A673 (cell line): ENCODE results near the gene TBC1D24. TPM values are rescaled to one million over a fixed set of nuclear protein-coding genes. Genes with fewer than 3 reads are reported as not detected.

Experiments
- BruUV-seq: library from RNA; stranded (reverse); fragments of 400-500 nt; replicated peaks from 2 replicates; lab custom pipeline; 2021; lab: Mats Ljungman, UMichigan
- CTCF ChIA-PET: fragments of 300-600 bp; sonication (Branson Sonifier 250); formaldehyde crosslinking; loops from one replicate; lab custom pipeline; 2022; ENCODE audit warnings: antibody characterized with exemption; lab: Charles Lee
- POLR2A ChIA-PET: fragments of 300-600 bp; sonication (Branson Sonifier 250); formaldehyde crosslinking; loops from one replicate; lab custom pipeline; 2022; ENCODE audit warnings: antibody characterized with exemption; ENCODE audit not compliant: low non-redundant PET; lab: Charles Lee
- DNase-seq: peaks from one replicate; pipeline ENCODE4 v3.0.0-alpha.2; 2015; ENCODE audit warnings: low spot score
- H3K27ac ChIP-seq: fragments of 200-600 bp; sonication (generic); 2 replicates; pipeline ENCODE4 v1.5.1; 2016; ENCODE audit warnings: mixed run types, low read depth, mild to moderate bottlenecking, mixed read lengths, antibody characterized with exemption, low read length; ENCODE audit not compliant: poor library complexity, severe bottlenecking
- H3K27me3 ChIP-seq: fragments of 200-600 bp; sonication (generic); replicated peaks from 2 replicates; pipeline ENCODE4 v1.6.1; 2017; ENCODE audit warnings: mixed run types, low read depth, mild to moderate bottlenecking, mixed read lengths, antibody characterized with exemption, low read length; ENCODE audit not compliant: insufficient read depth, poor library complexity
- H3K36me3 ChIP-seq: fragments of 200-600 bp; sonication (generic); 2 replicates; pipeline ENCODE4 v1.6.1; 2016; ENCODE audit warnings: mixed run types, mild to moderate bottlenecking, mixed read lengths, antibody characterized with exemption, low read length; ENCODE audit not compliant: insufficient read depth, poor library complexity, severe bottlenecking
- H3K4me1 ChIP-seq: fragments of 200-600 bp; sonication (generic); 2 replicates; pipeline ENCODE4 v1.6.1; 2017; ENCODE audit warnings: mixed run types, mild to moderate bottlenecking, mixed read lengths, antibody characterized with exemption, low read length; ENCODE audit not compliant: insufficient read depth, poor library complexity, severe bottlenecking
- H3K4me3 ChIP-seq: fragments of 200-600 bp; sonication (generic); 2 replicates; pipeline ENCODE4 v1.5.1; 2016; ENCODE audit warnings: low read depth, mixed run types, mild to moderate bottlenecking, mixed read lengths, low read length; ENCODE audit not compliant: poor library complexity, severe bottlenecking
- H3K9me3 ChIP-seq: fragments of 200-600 bp; sonication (generic); 2 replicates; pipeline ENCODE4 v1.6.1; 2016; ENCODE audit warnings: mixed run types, low read depth, mild to moderate bottlenecking, mixed read lengths, antibody characterized with exemption, low read length; ENCODE audit not compliant: poor library complexity, severe bottlenecking
- EZH2 ChIP-seq: fragments of 200-600 bp; sonication (generic); IDR thresholded peaks from 2 replicates; pipeline ENCODE4 v1.6.1; 2017; ENCODE audit warnings: borderline replicate concordance, low read depth, mild to moderate bottlenecking, mixed read lengths, antibody characterized with exemption, low read length; ENCODE audit not compliant: poor library complexity, severe bottlenecking
- intact Hi-C: fragments of 100-400 bp; cut with micrococcal nuclease; formaldehyde crosslinking; loops from one replicate; pipeline ENCODE4 v1.10.0; 2022; ENCODE audit not compliant: unreplicated experiment
- total RNA-seq: library from RNA; stranded (reverse); gene quantifications from 2 replicates; pipeline ENCODE4 v1.2.3, GENCODE V29; 2021
- TF ChIP-seq, protein P1 (sequence below): fragments of 300-800, 200-600 bp; sonication (generic); conservative IDR thresholded peaks from 2 replicates; pipeline ENCODE4 v1.5.1; 2017; ENCODE audit warnings: low read depth, mild to moderate bottlenecking, antibody characterized with exemption, low read length, moderate library complexity, mixed read lengths

TBC1D24 gene
- total RNA-seq, 1 experiment from 2014 or later: 24.2 TPM

DNA sequence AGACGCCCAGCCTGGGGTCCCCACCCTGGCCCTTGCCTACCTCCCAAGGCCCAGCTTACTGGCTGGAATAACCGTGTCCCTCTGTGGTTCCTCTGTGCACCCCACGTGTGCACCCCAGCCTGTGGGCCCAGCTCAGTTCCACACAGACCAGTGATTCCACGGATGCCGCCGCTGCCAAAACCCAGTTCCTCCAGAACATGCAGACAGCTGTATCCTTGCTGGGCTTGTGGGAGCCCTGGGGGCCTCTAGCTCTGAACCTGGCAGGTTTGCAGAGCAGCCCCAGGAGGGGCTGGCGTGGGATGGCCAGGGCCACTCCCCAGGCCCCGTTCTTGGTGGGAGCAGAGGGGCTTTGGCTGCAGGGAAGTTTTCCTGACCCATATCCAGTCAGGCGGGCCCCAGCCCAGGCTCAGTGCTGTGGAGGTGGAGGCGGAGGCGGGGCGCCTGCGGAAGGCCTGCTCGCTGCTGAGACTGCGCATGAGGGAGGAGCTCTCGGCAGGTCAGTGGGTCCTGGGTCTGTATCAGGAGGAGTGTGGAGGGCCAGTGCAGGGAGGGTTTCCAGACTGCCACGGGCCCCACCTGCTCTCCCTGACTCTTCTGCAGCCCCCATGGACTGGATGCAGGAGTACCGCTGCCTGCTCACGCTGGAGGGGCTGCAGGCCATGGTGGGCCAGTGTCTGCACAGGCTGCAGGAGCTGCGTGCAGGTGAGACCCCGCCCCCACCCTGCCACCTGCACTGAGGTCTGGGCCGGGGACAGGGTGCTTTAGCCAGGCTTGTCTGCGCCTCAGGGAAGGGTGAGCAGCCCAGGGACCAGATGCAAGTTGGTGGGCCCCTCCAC, 12.7 kb upstream of the TBC1D24 start:
- H3K27me3 ChIP-seq: no peaks in the 10 kb centered on the region
- no peak overlapping the region for H3K27ac ChIP-seq
- no TSS peak for BruUV-seq
- intact Hi-C loops: no loop called here
- DNase-seq: no peak
- POLR2A ChIA-PET: interaction anchor here (0.6 kb wide), 2 partner anchors 16 to 568 kb away, joined by 3 to 8 read pairs; no protein-coding TSS in a partner anchor
- H3K36me3 ChIP-seq: peaks cover 25% of the 10 kb centered on the region
- H3K9me3 ChIP-seq: no peaks in the 10 kb centered on the region
- TF ChIP-seq EZH2: no peak
- TF ChIP-seq, protein P1, sequence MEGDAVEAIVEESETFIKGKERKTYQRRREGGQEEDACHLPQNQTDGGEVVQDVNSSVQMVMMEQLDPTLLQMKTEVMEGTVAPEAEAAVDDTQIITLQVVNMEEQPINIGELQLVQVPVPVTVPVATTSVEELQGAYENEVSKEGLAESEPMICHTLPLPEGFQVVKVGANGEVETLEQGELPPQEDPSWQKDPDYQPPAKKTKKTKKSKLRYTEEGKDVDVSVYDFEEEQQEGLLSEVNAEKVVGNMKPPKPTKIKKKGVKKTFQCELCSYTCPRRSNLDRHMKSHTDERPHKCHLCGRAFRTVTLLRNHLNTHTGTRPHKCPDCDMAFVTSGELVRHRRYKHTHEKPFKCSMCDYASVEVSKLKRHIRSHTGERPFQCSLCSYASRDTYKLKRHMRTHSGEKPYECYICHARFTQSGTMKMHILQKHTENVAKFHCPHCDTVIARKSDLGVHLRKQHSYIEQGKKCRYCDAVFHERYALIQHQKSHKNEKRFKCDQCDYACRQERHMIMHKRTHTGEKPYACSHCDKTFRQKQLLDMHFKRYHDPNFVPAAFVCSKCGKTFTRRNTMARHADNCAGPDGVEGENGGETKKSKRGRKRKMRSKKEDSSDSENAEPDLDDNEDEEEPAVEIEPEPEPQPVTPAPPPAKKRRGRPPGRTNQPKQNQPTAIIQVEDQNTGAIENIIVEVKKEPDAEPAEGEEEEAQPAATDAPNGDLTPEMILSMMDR: no peak
- H3K4me1 ChIP-seq: peaks cover 17% of the 10 kb centered on the region
- CTCF ChIA-PET: no interaction called here
- no peak overlapping the region for H3K4me3 ChIP-seq

DNA sequence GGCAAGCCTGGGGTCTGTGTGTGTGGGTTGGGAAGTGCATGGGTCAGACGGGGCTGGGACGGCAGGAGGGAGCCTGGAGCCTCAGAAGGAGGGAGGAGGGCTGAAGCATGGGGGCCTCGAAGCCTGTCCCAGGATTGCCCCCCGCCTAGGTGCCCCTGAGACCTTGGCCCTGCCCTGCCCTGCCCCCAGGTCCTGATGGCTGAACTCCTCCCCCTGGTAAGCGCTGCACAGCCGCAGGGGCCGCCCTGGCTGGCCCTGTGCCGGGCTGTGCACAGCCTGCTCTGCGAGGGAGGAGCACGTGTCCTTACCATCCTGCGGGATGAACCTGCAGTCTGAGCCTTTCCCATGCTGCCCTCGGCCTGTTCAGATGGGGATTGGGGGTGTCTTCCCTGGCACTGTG, 10.6 kb upstream of the TBC1D24 start:
- H3K4me1 ChIP-seq: peaks cover 36% of the 10 kb centered on the region
- H3K27ac ChIP-seq: no peak overlapping the region
- BruUV-seq: no TSS peak
- TF ChIP-seq, protein P1: no peak
- TF ChIP-seq EZH2: no peak
- H3K4me3 ChIP-seq: no peak overlapping the region
- no peaks in the 10 kb centered on the region for H3K9me3 ChIP-seq
- H3K27me3 ChIP-seq: no peaks in the 10 kb centered on the region
- CTCF ChIA-PET: no interaction called here
- POLR2A ChIA-PET: no interaction called here
- H3K36me3 ChIP-seq: peaks cover 15% of the 10 kb centered on the region
- DNase-seq: no peak
- intact Hi-C loops: no loop called here

DNA sequence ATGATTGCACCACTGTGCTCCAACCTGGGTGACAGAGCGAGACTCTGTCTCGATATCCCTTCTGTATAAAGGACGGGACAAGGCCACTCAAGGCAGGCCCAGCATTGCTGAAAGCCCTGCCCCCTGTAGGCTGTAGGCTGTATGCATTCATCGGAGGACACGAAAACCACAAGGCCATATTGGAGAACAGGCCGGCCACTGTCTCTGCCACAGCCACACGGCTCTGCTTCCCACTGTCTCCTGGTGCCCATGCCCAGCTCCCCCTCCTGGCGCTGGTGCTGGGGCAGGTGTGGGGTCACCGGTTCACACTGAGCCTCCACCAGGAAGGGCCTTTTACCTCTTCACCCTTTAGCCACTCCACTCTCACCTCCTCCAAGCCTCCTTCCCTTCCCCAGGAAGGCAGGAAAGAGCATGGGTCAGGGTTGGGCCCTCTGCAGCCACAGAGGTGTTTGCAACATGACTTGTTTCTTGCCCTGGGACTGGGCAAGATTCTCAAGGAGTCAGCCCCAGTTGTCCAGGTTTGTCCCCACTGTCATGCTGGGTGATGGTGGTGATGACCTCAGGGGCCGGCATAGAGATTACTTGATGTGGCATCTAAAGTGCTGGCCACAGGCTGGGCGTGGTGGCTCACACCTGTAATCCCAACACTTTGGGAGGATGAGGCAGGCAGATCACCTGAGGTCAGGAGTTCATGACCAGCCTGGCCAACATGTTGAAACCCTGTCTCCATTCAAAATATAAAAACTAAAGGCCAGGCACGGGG, 9.1 kb upstream of the TBC1D24 start:
- peak; percentile 58 for DNase-seq
- Histone ChIP-seq H3K4me1 (peaks cover 44% of the 10 kb centered on the region), H3K9me3 (no peaks in the 10 kb centered on the region), H3K4me3 (no peak overlapping the region), H3K27me3 (no peaks in the 10 kb centered on the region), H3K27ac (peak overlapping the region; percentile 32), H3K36me3 (peaks cover 15% of the 10 kb centered on the region)
- ChIA-PET CTCF (no interaction called here), POLR2A (no interaction called here)
- no TSS peak for BruUV-seq
- TF ChIP-seq EZH2: no peak
- TF ChIP-seq, protein P1: peak; percentile 54
- intact Hi-C loops: no loop called here
